RWPE2 (cell line): Measurements from ENCODE around the gene COQ4.
"Not testable (repeated sequence)": the region's sequence is repeated elsewhere in the genome, so short reads cannot be mapped to it uniquely, and the experiment has no call there.

ENCODE experiments used
- ATAC-seq: fragments of 200-7000 bp; cut with Tn5 transposase; 3 replicates; pipeline ENCODE4 v1.9.1; 2021; ENCODE audit warnings: low read depth
- DNase-seq: peaks from one replicate; pipeline ENCODE4 v3.0.0-alpha.2; 2020; ENCODE audit warnings: low spot score
- H3K27ac ChIP-seq: fragments of 450-650 bp; 2 replicates; pipeline ENCODE4 v1.5.1; 2017; ENCODE audit warnings: mild to moderate bottlenecking; ENCODE audit not compliant: poor library complexity, severe bottlenecking
- H3K27me3 ChIP-seq: fragments of 250-450 bp; sonication (Bioruptor Pico); 2 replicates; pipeline ENCODE4 v1.5.1; 2021; ENCODE audit warnings: mild to moderate bottlenecking, moderate library complexity; ENCODE audit not compliant: insufficient read depth, poor library complexity, severe bottlenecking
- H3K36me3 ChIP-seq: fragments of 250-450 bp; sonication (Bioruptor Pico); 2 replicates; pipeline ENCODE4 v1.5.1; 2020; ENCODE audit warnings: low read depth, mild to moderate bottlenecking, moderate library complexity
- H3K4me1 ChIP-seq: fragments of 250-450 bp; sonication (Bioruptor Pico); 2 replicates; pipeline ENCODE4 v1.5.1; 2021; ENCODE audit warnings: mild to moderate bottlenecking, moderate library complexity; ENCODE audit not compliant: insufficient read depth, poor library complexity, severe bottlenecking
- H3K4me3 ChIP-seq: fragments of 250-450 bp; sonication (Bioruptor Pico); 2 replicates; pipeline ENCODE4 v1.5.1; 2021; ENCODE audit warnings: mild to moderate bottlenecking, moderate library complexity; ENCODE audit not compliant: severe bottlenecking
- H3K9me3 ChIP-seq: fragments of 250-450 bp; sonication (Bioruptor Pico); 2 replicates; pipeline ENCODE4 v1.5.1; 2021; ENCODE audit warnings: mild to moderate bottlenecking, moderate library complexity; ENCODE audit not compliant: severe bottlenecking
- CTCF ChIP-seq: fragments of 450-650 bp; IDR thresholded peaks from one replicate; pipeline ENCODE4 v1.5.1; 2017; ENCODE audit warnings: mild to moderate bottlenecking, moderate library complexity; ENCODE audit not compliant: poor library complexity, severe bottlenecking

Gene COQ4

DNA sequence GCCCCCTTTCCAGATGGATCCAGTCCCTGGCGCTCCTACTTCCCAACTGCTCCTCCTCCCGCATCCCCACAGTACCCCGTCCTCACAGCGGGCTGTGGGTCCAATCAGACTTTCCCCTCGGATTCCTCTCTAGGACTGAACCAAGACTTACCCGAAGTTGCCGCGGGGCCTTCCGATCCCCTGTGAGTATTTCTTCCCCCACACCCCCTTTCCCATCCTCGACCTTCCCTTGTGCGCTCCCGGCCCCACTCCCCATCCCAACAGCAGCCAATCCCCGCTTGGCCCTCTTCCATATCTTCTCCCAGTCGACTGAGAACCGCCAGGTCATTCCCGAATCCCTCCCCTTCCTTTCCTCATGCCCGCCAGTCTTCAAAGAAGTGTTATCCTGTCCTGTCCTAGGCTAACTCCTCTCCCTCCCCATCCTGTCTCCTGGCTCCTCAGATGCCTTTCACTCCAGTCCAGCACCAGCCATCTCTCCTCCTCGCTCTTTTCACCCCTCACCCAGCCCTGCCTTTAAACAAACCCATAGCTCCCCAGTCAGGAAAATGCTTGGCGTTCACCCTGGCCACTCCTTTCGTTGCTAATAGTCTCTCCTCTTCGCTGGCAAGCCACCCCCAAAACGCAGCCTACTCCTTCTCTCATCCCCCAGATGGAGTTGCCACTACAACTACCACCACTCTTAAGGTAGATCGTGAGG lies 45.9 kb upstream of the COQ4 start:
- ATAC-seq (peak; percentile 48), DNase-seq (no peak)
- no peaks in the 10 kb centered on the region for H3K9me3 ChIP-seq
- peak overlapping the region; percentile 32 for H3K27ac ChIP-seq
- peaks cover under 1% of the 10 kb centered on the region for H3K4me1 ChIP-seq
- peak overlapping the region; percentile 64 for H3K4me3 ChIP-seq
- H3K27me3 ChIP-seq, result no peaks in the 10 kb centered on the region
- no peak for TF ChIP-seq CTCF
- peaks cover 23% of the 10 kb centered on the region for H3K36me3 ChIP-seq

DNA sequence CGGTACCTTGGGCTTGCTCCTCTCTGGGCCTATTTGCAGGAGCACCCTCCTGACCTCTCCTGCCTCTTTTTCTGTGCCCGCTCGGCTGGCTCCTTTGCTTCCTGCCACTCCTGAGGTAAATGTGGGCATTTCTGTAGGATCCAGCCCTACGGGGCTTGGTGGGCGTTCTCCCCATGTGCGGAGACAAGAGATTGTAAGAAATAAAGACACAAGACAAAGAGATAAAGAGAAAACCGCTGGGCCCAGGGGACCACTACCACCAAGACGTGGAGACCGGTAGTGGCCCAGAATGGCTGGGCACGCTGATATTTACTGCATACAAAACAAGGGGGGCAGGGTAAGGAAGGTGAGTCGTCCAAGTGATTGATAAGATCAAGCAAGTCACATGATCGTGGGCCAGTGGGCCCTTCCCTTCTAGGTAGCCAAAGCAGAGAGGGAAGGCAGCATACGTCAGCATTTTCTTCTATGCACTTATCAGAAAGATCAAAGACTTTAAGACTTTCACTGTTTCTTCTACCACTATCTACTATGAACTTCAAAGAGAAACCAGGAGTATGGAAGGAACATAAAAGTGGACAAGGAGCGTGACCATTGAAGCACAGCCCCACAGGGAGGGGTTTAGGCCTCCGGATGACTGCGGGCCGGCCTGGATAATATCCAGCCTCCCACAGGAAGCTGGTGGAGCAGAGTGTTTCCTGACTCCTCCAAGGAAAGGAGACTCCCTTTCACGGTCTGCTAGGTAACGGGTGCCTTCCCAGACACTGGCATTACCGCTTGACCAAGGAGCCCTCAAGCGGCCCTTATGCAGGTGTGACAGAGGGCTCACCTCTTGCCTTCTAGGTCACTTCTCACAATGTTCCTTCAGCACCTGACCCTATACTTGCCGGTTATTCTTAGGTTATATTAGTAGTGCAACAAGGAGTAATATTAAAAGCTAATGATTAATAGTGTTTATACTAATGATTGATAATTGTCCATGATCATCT lies 43.3 kb upstream of the COQ4 start:
- DNase-seq, H3K4me3 ChIP-seq, H3K4me1 ChIP-seq, H3K9me3 ChIP-seq, H3K27me3 ChIP-seq, H3K27ac ChIP-seq, ATAC-seq, H3K36me3 ChIP-seq: not testable (repeated sequence)

DNA sequence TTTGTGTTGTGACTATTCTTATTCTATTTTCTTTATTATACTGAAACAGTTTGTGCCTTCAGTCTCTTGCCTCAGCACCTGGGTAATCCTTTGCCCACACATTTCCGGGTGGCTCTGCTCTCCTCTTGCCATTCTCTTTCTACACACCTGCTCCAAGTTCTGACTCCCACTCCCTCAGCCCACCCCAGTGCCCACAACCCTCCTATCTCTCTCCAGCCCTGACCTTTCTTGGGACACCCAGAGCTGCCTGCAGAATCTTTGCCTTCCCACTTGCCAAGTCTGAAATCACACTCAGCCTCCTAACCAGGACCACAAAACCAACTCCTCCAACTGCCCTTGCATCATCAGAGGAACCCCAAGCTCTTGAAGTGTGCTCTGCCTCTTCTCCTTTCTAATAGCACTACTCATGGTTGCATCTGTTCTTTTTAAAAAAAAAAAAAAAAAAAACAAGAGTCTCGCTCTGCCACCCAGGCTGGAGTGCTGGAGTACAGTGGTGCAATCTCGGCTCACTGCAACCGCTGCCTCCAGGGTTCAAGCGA lies 42.5 kb upstream of the COQ4 start:
- H3K27me3 ChIP-seq, result no peaks in the 10 kb centered on the region
- no peaks in the 10 kb centered on the region for H3K36me3 ChIP-seq
- H3K4me1 ChIP-seq, result no peaks in the 10 kb centered on the region
- H3K4me3 ChIP-seq, result no peak overlapping the region
- H3K9me3 ChIP-seq, result no peaks in the 10 kb centered on the region
- DNase-seq (no peak), ATAC-seq (no peak)
- no peak overlapping the region for H3K27ac ChIP-seq
- TF ChIP-seq CTCF, result no peak

GRCh38 chr9:128282500-128282899 lies 40.1 kb upstream of the COQ4 start:
- ATAC-seq (no peak), DNase-seq (no peak)
- Histone ChIP-seq H3K9me3 (no peaks in the 10 kb centered on the region), H3K27me3 (no peaks in the 10 kb centered on the region), H3K36me3 (0 out of 2 replicates have a peak, but pooled peaks cover 4% of the 10 kb centered on the region), H3K4me3 (no peak overlapping the region), H3K27ac (no peak overlapping the region), H3K4me1 (no peaks in the 10 kb centered on the region)
- TF ChIP-seq CTCF, result no peak

DNA sequence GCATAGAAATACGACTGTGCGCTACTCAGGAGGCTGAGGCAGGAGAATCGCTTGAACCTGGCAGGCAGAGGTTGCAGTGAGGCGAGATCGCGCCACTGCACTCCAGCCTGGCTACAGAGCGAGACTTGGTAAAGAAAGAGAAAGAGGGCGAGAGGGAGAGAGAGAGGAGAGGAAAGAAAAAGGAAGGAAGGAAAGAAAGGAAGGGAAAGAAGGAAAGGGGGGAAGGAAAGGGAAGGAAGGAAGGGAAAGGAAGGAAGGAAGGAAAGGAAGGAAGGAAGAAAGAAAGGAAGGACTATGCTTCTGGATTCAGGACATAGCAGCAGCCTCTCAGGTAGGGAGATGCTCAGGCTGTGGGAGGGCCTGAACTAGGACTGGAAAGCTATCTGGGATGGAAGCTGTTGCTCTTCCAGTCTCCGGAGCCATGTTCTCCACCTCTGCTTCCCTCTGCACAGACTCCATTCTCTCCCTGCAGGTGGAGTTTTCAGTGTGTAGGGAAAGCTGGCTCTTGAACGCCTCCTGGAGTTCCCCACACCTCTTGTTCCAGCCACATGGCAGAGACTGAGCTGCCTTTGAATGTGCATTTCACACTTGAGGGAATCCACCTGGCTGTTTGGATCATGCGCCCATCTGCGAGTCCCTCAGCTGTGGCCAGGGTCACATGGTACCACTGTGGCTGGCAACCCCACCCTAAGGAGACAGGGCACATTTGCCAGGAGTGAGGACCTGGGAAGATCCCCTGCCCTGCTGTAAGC lies 37.4 kb upstream of the COQ4 start:
- Histone ChIP-seq H3K27ac (no peak overlapping the region), H3K36me3 (0 out of 2 replicates have a peak, but pooled peaks cover 4% of the 10 kb centered on the region), H3K9me3 (no peaks in the 10 kb centered on the region), H3K4me3 (no peak overlapping the region), H3K27me3 (no peaks in the 10 kb centered on the region), H3K4me1 (no peaks in the 10 kb centered on the region)
- no peak for ATAC-seq
- no peak for DNase-seq
- TF ChIP-seq CTCF, result no peak
